ENCODE data around the gene WASL. TPM values are rescaled to one million over a fixed set of nuclear protein-coding genes. Genes with fewer than 3 reads are reported as not detected.

Gene WASL
- total RNA-seq, 1 experiment from 2014 or later: 32.1 TPM

DNA sequence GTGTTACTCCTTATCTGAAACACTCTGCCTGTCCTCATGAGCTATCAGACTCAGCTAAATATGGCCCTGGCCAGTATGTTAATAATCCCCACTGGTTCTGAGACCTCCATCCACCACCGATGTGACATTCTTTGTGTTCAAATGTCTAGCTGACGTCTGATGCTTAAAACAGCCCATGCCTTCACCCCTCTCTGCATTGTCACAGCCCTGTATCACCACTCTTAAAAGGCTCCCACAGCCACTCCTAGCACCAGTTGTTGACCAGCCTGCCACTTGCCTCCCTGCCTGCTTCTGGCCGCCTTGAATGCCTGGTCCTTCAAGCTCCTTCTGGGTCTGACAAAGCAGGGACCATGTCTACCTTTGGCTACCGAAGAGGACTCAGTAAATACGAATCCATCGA, 93.2 kb downstream of the WASL start, which contains the start of gene LMOD2:
Gene LMOD2 (plus strand): TSS at position 253 of the 400 bp plus-strand sequence. CDS start 98 bp downstream, at position 351.
- Histone ChIP-seq H3K9me3 (ENCODE audit: low read depth, low read length, poor library complexity, severe bottlenecking) (no peaks in the 10 kb centered on the region), H3K36me3 (ENCODE audit: insufficient read depth, low read length, poor library complexity, severe bottlenecking) (no peaks in the 10 kb centered on the region), H3K4me1 (ENCODE audit: insufficient read depth, low read length, poor library complexity, severe bottlenecking) (no peaks in the 10 kb centered on the region), H3K4me3 (ENCODE audit: low read depth, low read length, poor library complexity, severe bottlenecking) (no peak within 1 kb of the TSS), H3K27ac (ENCODE audit: low read depth, low read length, poor library complexity, severe bottlenecking) (no peak within 1 kb of the TSS), H3K27me3 (replicated peaks; ENCODE audit: insufficient read depth, low read depth, low read length, poor library complexity) (no peaks in the 10 kb centered on the region)
- intact Hi-C loops (cut with micrococcal nuclease; ENCODE audit: unreplicated experiment): no loop called here
- POLR2A ChIA-PET (ENCODE audit: low non-redundant PET): no interaction called here
- DNase-seq (ENCODE audit: low spot score): no peak
- CTCF ChIA-PET: no interaction called here
- TF ChIP-seq EZH2 (IDR thresholded peaks at IDR 0.05; ENCODE audit: borderline replicate concordance, low read depth, low read length, poor library complexity, severe bottlenecking): no peak
- TF ChIP-seq, protein P1, sequence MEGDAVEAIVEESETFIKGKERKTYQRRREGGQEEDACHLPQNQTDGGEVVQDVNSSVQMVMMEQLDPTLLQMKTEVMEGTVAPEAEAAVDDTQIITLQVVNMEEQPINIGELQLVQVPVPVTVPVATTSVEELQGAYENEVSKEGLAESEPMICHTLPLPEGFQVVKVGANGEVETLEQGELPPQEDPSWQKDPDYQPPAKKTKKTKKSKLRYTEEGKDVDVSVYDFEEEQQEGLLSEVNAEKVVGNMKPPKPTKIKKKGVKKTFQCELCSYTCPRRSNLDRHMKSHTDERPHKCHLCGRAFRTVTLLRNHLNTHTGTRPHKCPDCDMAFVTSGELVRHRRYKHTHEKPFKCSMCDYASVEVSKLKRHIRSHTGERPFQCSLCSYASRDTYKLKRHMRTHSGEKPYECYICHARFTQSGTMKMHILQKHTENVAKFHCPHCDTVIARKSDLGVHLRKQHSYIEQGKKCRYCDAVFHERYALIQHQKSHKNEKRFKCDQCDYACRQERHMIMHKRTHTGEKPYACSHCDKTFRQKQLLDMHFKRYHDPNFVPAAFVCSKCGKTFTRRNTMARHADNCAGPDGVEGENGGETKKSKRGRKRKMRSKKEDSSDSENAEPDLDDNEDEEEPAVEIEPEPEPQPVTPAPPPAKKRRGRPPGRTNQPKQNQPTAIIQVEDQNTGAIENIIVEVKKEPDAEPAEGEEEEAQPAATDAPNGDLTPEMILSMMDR (conservative IDR thresholded peaks at IDR 0.05; ENCODE audit: low read depth, low read length): no peak
- no TSS peak for BruUV-seq (replicated peaks)

DNA sequence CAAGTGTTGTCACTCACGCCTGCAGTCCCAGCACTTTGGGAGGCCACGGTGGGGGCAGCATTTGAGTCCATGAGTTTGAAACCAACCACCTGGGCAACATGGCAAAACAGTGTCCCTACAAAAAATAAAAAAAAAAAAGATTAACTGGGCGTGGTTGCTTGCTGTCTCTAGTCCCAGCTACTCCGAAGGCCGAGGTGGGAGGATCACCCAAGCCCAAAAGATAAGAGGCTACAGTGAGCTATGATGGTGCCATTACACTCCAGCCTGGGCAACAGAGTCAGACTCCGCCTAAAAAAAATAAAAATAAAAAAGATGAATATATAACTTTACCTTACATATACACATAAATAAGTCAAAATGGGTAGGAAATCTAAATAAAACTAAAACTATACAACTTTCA, 95.6 kb downstream of the WASL start:
- no peak for DNase-seq (ENCODE audit: low spot score)
- no peak overlapping the region for H3K4me3 ChIP-seq (ENCODE audit: low read depth, low read length, poor library complexity, severe bottlenecking)
- H3K27me3 ChIP-seq (replicated peaks; ENCODE audit: insufficient read depth, low read depth, low read length, poor library complexity): no peaks in the 10 kb centered on the region
- H3K27ac ChIP-seq (ENCODE audit: low read depth, low read length, poor library complexity, severe bottlenecking): no peak overlapping the region
- no peaks in the 10 kb centered on the region for H3K9me3 ChIP-seq (ENCODE audit: low read depth, low read length, poor library complexity, severe bottlenecking)
- ChIA-PET CTCF (no interaction called here), POLR2A (ENCODE audit: low non-redundant PET) (interaction anchor here (0.7 kb wide), 1 partner anchor 16 kb away, joined by 3 read pairs; no protein-coding TSS in a partner anchor)
- TF ChIP-seq EZH2 (IDR thresholded peaks at IDR 0.05; ENCODE audit: borderline replicate concordance, low read depth, low read length, poor library complexity, severe bottlenecking): no peak
- TF ChIP-seq, protein P1 (conservative IDR thresholded peaks at IDR 0.05; ENCODE audit: low read depth, low read length): no peak
- BruUV-seq (replicated peaks): no TSS peak
- no peaks in the 10 kb centered on the region for H3K4me1 ChIP-seq (ENCODE audit: insufficient read depth, low read length, poor library complexity, severe bottlenecking)
- intact Hi-C loops (cut with micrococcal nuclease; ENCODE audit: unreplicated experiment): no loop called here
- H3K36me3 ChIP-seq (ENCODE audit: insufficient read depth, low read length, poor library complexity, severe bottlenecking): no peaks in the 10 kb centered on the region

DNA sequence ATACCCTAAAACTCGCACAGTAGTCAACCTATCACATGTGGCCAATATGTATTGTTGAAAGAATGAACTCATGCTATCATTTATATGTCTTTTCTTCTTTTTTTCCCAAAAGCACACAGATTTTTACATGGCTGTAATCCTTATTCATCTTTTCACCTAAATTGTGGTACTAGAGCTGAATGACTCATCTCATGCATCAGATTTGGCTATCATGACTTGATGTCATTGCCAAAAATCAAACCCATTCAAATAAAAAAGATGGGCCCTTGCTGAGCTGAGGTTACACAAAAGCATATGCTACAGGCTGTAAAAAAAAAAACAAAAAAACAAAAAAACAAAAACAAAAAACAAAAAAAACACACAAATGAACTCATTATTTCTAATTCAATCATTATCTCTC, 96.4 kb downstream of the WASL start:
- Histone ChIP-seq H3K27ac (ENCODE audit: low read depth, low read length, poor library complexity, severe bottlenecking) (no peak overlapping the region), H3K36me3 (ENCODE audit: insufficient read depth, low read length, poor library complexity, severe bottlenecking) (no peaks in the 10 kb centered on the region), H3K9me3 (ENCODE audit: low read depth, low read length, poor library complexity, severe bottlenecking) (no peaks in the 10 kb centered on the region), H3K4me3 (ENCODE audit: low read depth, low read length, poor library complexity, severe bottlenecking) (no peak overlapping the region), H3K27me3 (replicated peaks; ENCODE audit: insufficient read depth, low read depth, low read length, poor library complexity) (no peaks in the 10 kb centered on the region), H3K4me1 (ENCODE audit: insufficient read depth, low read length, poor library complexity, severe bottlenecking) (no peaks in the 10 kb centered on the region)
- intact Hi-C loops (cut with micrococcal nuclease; ENCODE audit: unreplicated experiment): no loop called here
- ChIA-PET CTCF (no interaction called here), POLR2A (ENCODE audit: low non-redundant PET) (no interaction called here)
- TF ChIP-seq, protein P1 (conservative IDR thresholded peaks at IDR 0.05; ENCODE audit: low read depth, low read length): no peak
- TF ChIP-seq EZH2 (IDR thresholded peaks at IDR 0.05; ENCODE audit: borderline replicate concordance, low read depth, low read length, poor library complexity, severe bottlenecking): no peak
- DNase-seq (ENCODE audit: low spot score): no peak
- BruUV-seq (replicated peaks): no TSS peak

Data from A673 (cell line).